Keratinocyte (primary cell): ENCODE measurements around the gene RAD21L1. TPM values are rescaled to one million over a fixed set of nuclear protein-coding genes. Genes with fewer than 3 reads are reported as not detected.

Source experiments
- DNase-seq: peaks from one replicate; pipeline ENCODE4 v3.0.0-alpha.2; 2011; ENCODE audit warnings: low read depth, missing footprints, low spot score
- FAIRE-seq: peaks from 2 replicates; lab custom pipeline; 2011; peaks lifted over from hg19 to GRCh38; lab: Jason Lieb, UNC
- H2AFZ ChIP-seq: 2 replicates; pipeline ENCODE4 v1.6.0; 2012; ENCODE audit warnings: low read length, control low read depth, inconsistent platforms; ENCODE audit not compliant: control insufficient read depth
- H3K27ac ChIP-seq: 2 replicates; pipeline ENCODE4 v1.5.1; 2011; ENCODE audit warnings: low read length; ENCODE audit not compliant: control insufficient read depth, insufficient read depth
- H3K27me3 ChIP-seq: 3 replicates; pipeline ENCODE4 v1.6.0; 2011; ENCODE audit warnings: low read length; ENCODE audit not compliant: control insufficient read depth, insufficient read depth; ENCODE audit errors: extremely low read depth
- H3K36me3 ChIP-seq, 2 experiments: 2 replicates in 1 of 2; 3 replicates in 1 of 2; pipeline ENCODE4 v1.5.1; 2011; ENCODE audit warnings: low read length in 2 of 2, mild to moderate bottlenecking in 1 of 2; ENCODE audit not compliant: control insufficient read depth in 2 of 2, insufficient read depth in 2 of 2; ENCODE audit errors: extremely low read depth in 1 of 2
- H3K4me1 ChIP-seq: 3 replicates; pipeline ENCODE4 v1.5.1; 2011; ENCODE audit warnings: low read length; ENCODE audit not compliant: control insufficient read depth, insufficient read depth; ENCODE audit errors: extremely low read depth
- H3K4me2 ChIP-seq: 3 replicates; pipeline ENCODE4 v1.6.0; 2011; ENCODE audit warnings: low read depth, low read length; ENCODE audit not compliant: control insufficient read depth, insufficient read depth; ENCODE audit errors: extremely low read depth
- H3K4me3 ChIP-seq, 3 experiments: fragments of 200-600 bp in 1 of 3; sonication (generic) in 1 of 3; 2 replicates in 2 of 3; 3 replicates in 1 of 3; pipeline ENCODE4 v1.5.1; 2011 to 2016; ENCODE audit warnings: low read length in 3 of 3, mild to moderate bottlenecking in 3 of 3, control low read depth in 2 of 3, inconsistent platforms in 1 of 3, low read depth in 1 of 3, mixed read lengths in 1 of 3, mixed run types in 1 of 3, moderate library complexity in 1 of 3; ENCODE audit not compliant: control insufficient read depth in 2 of 3, insufficient read depth in 2 of 3; ENCODE audit errors: extremely low read depth in 1 of 3
- H3K79me2 ChIP-seq: 2 replicates; pipeline ENCODE4 v1.6.0; 2012; ENCODE audit warnings: low read length; ENCODE audit not compliant: control insufficient read depth, insufficient read depth
- H3K9ac ChIP-seq: 3 replicates; pipeline ENCODE4 v1.6.0; 2011; ENCODE audit warnings: low read length; ENCODE audit not compliant: control insufficient read depth, insufficient read depth; ENCODE audit errors: extremely low read depth
- H3K9me1 ChIP-seq: 3 replicates; pipeline ENCODE4 v1.6.0; 2011; ENCODE audit warnings: low read length; ENCODE audit not compliant: control insufficient read depth, insufficient read depth; ENCODE audit errors: extremely low read depth
- H3K9me3 ChIP-seq: 2 replicates; pipeline ENCODE4 v1.5.1; 2012; ENCODE audit warnings: low read depth, low read length; ENCODE audit not compliant: control insufficient read depth
- H4K20me1 ChIP-seq: 3 replicates; pipeline ENCODE4 v1.6.0; 2011; ENCODE audit warnings: low read length; ENCODE audit not compliant: control insufficient read depth, insufficient read depth; ENCODE audit errors: extremely low read depth
- EZH2 ChIP-seq: IDR thresholded peaks from one replicate; pipeline ENCODE4 v1.6.1; 2012; ENCODE audit warnings: inconsistent platforms, mild to moderate bottlenecking, low read length, moderate library complexity
- dilution Hi-C: fragments of 300-500 bp; cut with MboI; formaldehyde crosslinking; loops from one replicate; pipeline ENCODE4 v1.7.0; 2020; ENCODE audit warnings: low sequenced_read_pairs; ENCODE audit not compliant: extremely low pct_ligation_motif_present
- polyA plus RNA-seq, 5 experiments: library from polyadenylated mRNA; depleted of rRNA in 3 of 5; stranded (reverse) in 3 of 5; stranded (forward) in 1 of 5; unstranded in 1 of 5; fragments of >200 nt; gene quantifications; 1 replicate in 1 of 5; 2 replicates in 3 of 5; 3 replicates in 1 of 5; pipeline versions ENCODE4 v1.2.1 to v1.2.3, GENCODE V29; 2011 to 2012; ENCODE audit warnings: missing spikeins in 2 of 5, low read depth in 1 of 5, low replicate concordance in 1 of 5
- TF ChIP-seq, protein P1 (sequence below), 3 experiments: IDR thresholded peaks in 1 of 3; conservative IDR thresholded peaks in 1 of 3; optimal IDR thresholded peaks in 1 of 3; 2 replicates in 2 of 3; 3 replicates in 1 of 3; pipeline versions ENCODE3 to v1.5.1; 2011; ENCODE audit warnings: low read length in 3 of 3, mild to moderate bottlenecking in 3 of 3, moderate library complexity in 2 of 3, control low read depth in 1 of 3, inconsistent platforms in 1 of 3; ENCODE audit not compliant: insufficient read depth in 2 of 3; ENCODE audit errors: extremely low read depth in 1 of 3

RAD21L1 gene
- polyA plus RNA-seq, 1 donor (not counting 4 experiments of a cell fraction or from before 2014, with no cell fraction given): not detected

DNA sequence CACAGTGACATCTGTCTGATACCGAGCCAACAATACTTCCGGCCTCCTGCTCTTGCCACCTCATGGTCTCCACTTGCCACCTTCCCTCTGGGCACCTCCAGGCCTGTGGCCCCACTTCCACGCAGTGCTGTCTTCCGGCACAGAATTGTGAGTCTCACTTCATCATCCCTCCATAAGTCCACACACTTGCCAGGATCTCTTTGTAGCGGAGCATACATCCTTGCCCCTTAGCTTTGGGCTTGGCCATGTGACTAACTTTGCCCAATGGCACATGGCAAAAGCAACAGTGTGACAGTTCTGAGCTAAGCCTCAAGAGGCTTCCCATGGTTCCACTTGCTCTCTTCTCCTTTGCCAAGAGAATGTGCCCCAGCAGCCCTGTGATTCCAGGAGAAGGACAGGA is 27.1 kb upstream of the RAD21L1 start:
- Histone ChIP-seq H3K9me3 (no peaks in the 10 kb centered on the region), H3K36me3 (no peaks in the 10 kb centered on the region), H3K27ac (no peak overlapping the region), H3K4me3 (no peak overlapping the region), H2AFZ (no peak overlapping the region), H3K27me3 (peaks cover 9% of the 10 kb centered on the region), H3K4me1 (no peaks in the 10 kb centered on the region), H3K4me2 (no peak overlapping the region), H3K9me1 (no peaks in the 10 kb centered on the region), H4K20me1 (no peaks in the 10 kb centered on the region), H3K79me2 (no peaks in the 10 kb centered on the region), H3K9ac (no peak overlapping the region)
- TF ChIP-seq, protein P1, sequence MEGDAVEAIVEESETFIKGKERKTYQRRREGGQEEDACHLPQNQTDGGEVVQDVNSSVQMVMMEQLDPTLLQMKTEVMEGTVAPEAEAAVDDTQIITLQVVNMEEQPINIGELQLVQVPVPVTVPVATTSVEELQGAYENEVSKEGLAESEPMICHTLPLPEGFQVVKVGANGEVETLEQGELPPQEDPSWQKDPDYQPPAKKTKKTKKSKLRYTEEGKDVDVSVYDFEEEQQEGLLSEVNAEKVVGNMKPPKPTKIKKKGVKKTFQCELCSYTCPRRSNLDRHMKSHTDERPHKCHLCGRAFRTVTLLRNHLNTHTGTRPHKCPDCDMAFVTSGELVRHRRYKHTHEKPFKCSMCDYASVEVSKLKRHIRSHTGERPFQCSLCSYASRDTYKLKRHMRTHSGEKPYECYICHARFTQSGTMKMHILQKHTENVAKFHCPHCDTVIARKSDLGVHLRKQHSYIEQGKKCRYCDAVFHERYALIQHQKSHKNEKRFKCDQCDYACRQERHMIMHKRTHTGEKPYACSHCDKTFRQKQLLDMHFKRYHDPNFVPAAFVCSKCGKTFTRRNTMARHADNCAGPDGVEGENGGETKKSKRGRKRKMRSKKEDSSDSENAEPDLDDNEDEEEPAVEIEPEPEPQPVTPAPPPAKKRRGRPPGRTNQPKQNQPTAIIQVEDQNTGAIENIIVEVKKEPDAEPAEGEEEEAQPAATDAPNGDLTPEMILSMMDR (optimal IDR thresholded peaks at IDR 0.05 in 1 of 3, IDR thresholded peaks at IDR 0.05 in 1 of 3, conservative IDR thresholded peaks at IDR 0.05 in 1 of 3; ENCODE audit: extremely low read depth in 1 of 3, insufficient read depth in 2 of 3, low read length in 3 of 3): no peak
- no peak for TF ChIP-seq EZH2
- no peak for DNase-seq
- dilution Hi-C loops: no loop called here
- FAIRE-seq: no peak

DNA sequence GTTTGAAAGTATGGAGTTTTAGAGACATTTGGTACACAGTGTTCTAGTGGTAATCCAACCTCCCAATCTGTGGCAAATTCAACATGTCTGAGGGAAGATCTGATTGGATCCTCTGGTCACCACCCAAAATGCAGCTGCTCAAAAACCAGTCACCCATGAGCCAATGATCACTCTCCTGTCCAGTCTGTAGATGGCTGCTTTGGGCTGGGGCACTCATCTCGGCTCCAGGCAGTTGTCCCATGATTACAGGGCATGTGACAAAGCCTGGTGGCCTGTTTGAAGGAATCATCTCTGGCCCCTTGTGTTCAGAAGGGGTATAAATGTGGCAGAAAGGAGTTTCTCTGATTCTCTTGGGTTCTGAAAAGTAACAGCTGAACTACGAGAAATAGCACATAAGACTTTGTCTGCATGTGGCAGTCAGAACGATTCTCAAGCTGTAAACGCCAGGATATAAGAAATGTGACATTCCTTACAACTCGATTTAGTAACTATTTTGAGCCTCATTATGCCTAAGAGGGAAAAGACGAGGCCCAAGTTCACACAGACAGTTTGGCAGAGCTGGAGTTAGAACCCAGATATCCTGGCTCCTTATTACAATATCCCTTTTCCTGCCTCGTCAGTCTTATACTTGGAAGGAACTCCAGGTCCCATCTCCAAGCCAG is 26.5 kb upstream of the RAD21L1 start:
- Histone ChIP-seq H3K9me1 (no peaks in the 10 kb centered on the region), H2AFZ (no peak overlapping the region), H3K4me3 (no peak overlapping the region), H3K27ac (no peak overlapping the region), H3K4me1 (no peaks in the 10 kb centered on the region), H3K9me3 (no peaks in the 10 kb centered on the region), H3K27me3 (peaks cover 9% of the 10 kb centered on the region), H3K4me2 (no peak overlapping the region), H3K9ac (no peak overlapping the region), H3K36me3 (no peaks in the 10 kb centered on the region), H3K79me2 (no peaks in the 10 kb centered on the region), H4K20me1 (no peaks in the 10 kb centered on the region)
- TF ChIP-seq EZH2: no peak
- TF ChIP-seq, protein P1 (optimal IDR thresholded peaks at IDR 0.05 in 1 of 3, IDR thresholded peaks at IDR 0.05 in 1 of 3, conservative IDR thresholded peaks at IDR 0.05 in 1 of 3; ENCODE audit: extremely low read depth in 1 of 3, insufficient read depth in 2 of 3, low read length in 3 of 3): no peak
- dilution Hi-C loops: no loop called here
- DNase-seq (no peak), FAIRE-seq (no peak)
